K562 (cell line): ENCODE measurements around the gene TRIM47. TPM values are rescaled to one million over a fixed set of nuclear protein-coding genes. Genes with fewer than 3 reads are reported as not detected.
A peak's percentile ranks its signal among the peaks of the same experiment; 100 is the strongest.

Experiments
- ATAC-seq: fragments of 200-7000 bp; cut with Tn5 transposase; 3 replicates; pipeline ENCODE4 v1.9.1; 2020; ENCODE audit warnings: moderate library complexity
- BruUV-seq: library from RNA; stranded (reverse); fragments of 400-500 nt; replicated peaks from 2 replicates; lab custom pipeline; 2021; lab: Mats Ljungman, UMichigan
- CTCF ChIA-PET: fragments of 300-600 bp; formaldehyde crosslinking; extraction: SDS; loops from one replicate; lab custom pipeline; 2021; ENCODE audit warnings: low intra/inter-chr PET ratio; lab: Yijun Ruan, JAX
- POLR2A ChIA-PET: fragments of 300-600, 350-650 bp; sonication (Branson Sonifier 250); formaldehyde crosslinking; extraction: SDS; loops from one replicate; lab custom pipeline; 2021; ENCODE audit warnings: antibody characterized with exemption, inconsistent platforms; lab: Yijun Ruan, JAX
- DNase-seq, 4 experiments: peaks; one replicate each; pipeline versions ENCODE4 v3.0.0 to v3.0.0-alpha.2; 2011 to 2018; ENCODE audit warnings: low spot score in 3 of 4, mixed read lengths in 3 of 4; ENCODE audit errors: extremely low read depth in 1 of 4
- FAIRE-seq: peaks from 2 replicates; lab custom pipeline; 2011; peaks lifted over from hg19 to GRCh38; lab: Jason Lieb, UNC
- H2AFZ ChIP-seq: 2 replicates; pipeline ENCODE4 v1.6.0; 2011; ENCODE audit warnings: low read depth, low read length, control low read depth, inconsistent platforms
- H3K27ac ChIP-seq: fragments of 200-600 bp; 3 replicates; pipeline ENCODE4 v1.8.0; 2011; ENCODE audit warnings: low read depth, mild to moderate bottlenecking, control low read depth, inconsistent platforms, low read length, moderate library complexity, mixed read lengths; ENCODE audit errors: extremely low read depth
- H3K27me3 ChIP-seq, 2 experiments: fragments of 300-600 bp in 1 of 2; 2 replicates in 1 of 2; 3 replicates in 1 of 2; pipeline versions ENCODE4 v1.6.0 to v1.8.0; 2011; ENCODE audit warnings: inconsistent platforms in 2 of 2, low read length in 2 of 2, mild to moderate bottlenecking in 1 of 2, mixed read lengths in 1 of 2, moderate library complexity in 1 of 2; ENCODE audit not compliant: control insufficient read depth in 2 of 2, insufficient read depth in 2 of 2
- H3K36me3 ChIP-seq: fragments of 300-600 bp; 3 replicates; pipeline ENCODE4 v1.8.0; 2011; ENCODE audit warnings: mild to moderate bottlenecking, low read length, inconsistent platforms; ENCODE audit not compliant: control insufficient read depth, insufficient read depth
- H3K4me1 ChIP-seq, 2 experiments: fragments of 200-600 bp in 1 of 2; replicated peaks in 1 of 2; 2 replicates in 1 of 2; 3 replicates in 1 of 2; pipeline versions ENCODE4 v1.5.1 to v1.8.0; 2011; ENCODE audit warnings: inconsistent platforms in 2 of 2, low read length in 2 of 2, mild to moderate bottlenecking in 1 of 2, mixed read lengths in 1 of 2, moderate library complexity in 1 of 2; ENCODE audit not compliant: control insufficient read depth in 2 of 2, insufficient read depth in 2 of 2
- H3K4me2 ChIP-seq: 2 replicates; pipeline ENCODE4 v1.6.1; 2011; ENCODE audit warnings: low read length, control low read depth, inconsistent platforms, mixed read lengths; ENCODE audit not compliant: insufficient read depth
- H3K4me3 ChIP-seq: fragments of 200-600 bp; sonication (generic), shearing (Covaris generic); 2 replicates; pipeline ENCODE4 v1.5.1; 2016; ENCODE audit warnings: control low read depth, inconsistent platforms
- H3K79me2 ChIP-seq: fragments of 200-600 bp; 3 replicates; pipeline ENCODE4 v1.8.0; 2011; ENCODE audit warnings: low read length, inconsistent platforms; ENCODE audit not compliant: control insufficient read depth, insufficient read depth
- H3K9ac ChIP-seq, 2 experiments: 2 replicates each; pipeline versions ENCODE4 v1.6.0 to v1.6.1; 2011; ENCODE audit warnings: low read depth in 2 of 2, low read length in 2 of 2, control low read depth in 1 of 2, inconsistent platforms in 1 of 2, mild to moderate bottlenecking in 1 of 2, mixed read lengths in 1 of 2; ENCODE audit not compliant: insufficient read depth in 1 of 2
- H3K9me1 ChIP-seq: one replicate; pipeline ENCODE4 v1.6.0; 2011; ENCODE audit warnings: inconsistent platforms, mild to moderate bottlenecking, low read length, moderate library complexity; ENCODE audit not compliant: control insufficient read depth, insufficient read depth
- H3K9me3 ChIP-seq: replicated peaks from 2 replicates; pipeline ENCODE4 v1.5.1; 2011; ENCODE audit warnings: low read depth, low read length, inconsistent platforms; ENCODE audit not compliant: control insufficient read depth, insufficient read depth
- H4K20me1 ChIP-seq: replicated peaks from 2 replicates; pipeline ENCODE4 v1.6.1; 2011; ENCODE audit warnings: low read length, inconsistent platforms, mixed read lengths; ENCODE audit not compliant: control insufficient read depth, insufficient read depth
- ARID2 ChIP-seq: fragments of 450-650 bp; IDR thresholded peaks from 2 replicates; pipeline ENCODE4 v1.6.1; 2017; ENCODE audit warnings: antibody characterized with exemption, mild to moderate bottlenecking
- FIP1L1 ChIP-seq: fragments of 200-400 bp; formaldehyde crosslinking; IDR thresholded peaks from 2 replicates; pipeline ENCODE4 v1.6.1; 2018; ENCODE audit warnings: mild to moderate bottlenecking, low read depth, low read length; ENCODE audit not compliant: poor library complexity, severe bottlenecking
- FOXJ3 ChIP-seq: sonication (generic); formaldehyde crosslinking; IDR thresholded peaks from 2 replicates; pipeline ENCODE4 v1.4.0; 2020; ENCODE audit warnings: mild to moderate bottlenecking, missing genetic modification reagents
- HCFC1 ChIP-seq: IDR thresholded peaks from 2 replicates; pipeline ENCODE4 v1.6.1; 2012; ENCODE audit warnings: low read depth, low read length, improper control_type of control experiment
- HEY1 ChIP-seq: fragments of 250-450 bp; sonication (Bioruptor Pico); IDR thresholded peaks from 2 replicates; pipeline ENCODE4 v1.5.0; 2020; ENCODE audit warnings: mild to moderate bottlenecking, moderate library complexity, borderline replicate concordance
- HMG20A ChIP-seq: fragments of 450-650 bp; formaldehyde crosslinking; conservative IDR thresholded peaks from 2 replicates; pipeline ENCODE4 v1.4.0; 2020; ENCODE audit warnings: mild to moderate bottlenecking, mixed read lengths
- HNRNPL ChIP-seq: fragments of 200-400 bp; formaldehyde crosslinking; IDR thresholded peaks from 2 replicates; pipeline ENCODE4 v1.6.1; 2017; ENCODE audit warnings: low read depth, mild to moderate bottlenecking, low read length
- RAD21 ChIP-seq, 2 experiments: fragments of 250-450 bp in 1 of 2; fragments of 450-650 bp in 1 of 2; sonication (Bioruptor Pico) in 1 of 2; formaldehyde crosslinking in 1 of 2; IDR thresholded peaks in 1 of 2; conservative IDR thresholded peaks in 1 of 2; 2 replicates each; pipeline versions ENCODE4 v1.4.0 to v1.8.0; 2020 to 2022; ENCODE audit warnings: mild to moderate bottlenecking in 2 of 2, moderate library complexity in 1 of 2
- RB1 ChIP-seq: fragments of 450-650 bp; IDR thresholded peaks from 2 replicates; pipeline ENCODE4 v1.6.1; 2017; ENCODE audit warnings: low read depth, mild to moderate bottlenecking
- SMC3 ChIP-seq: conservative IDR thresholded peaks from 2 replicates; pipeline ENCODE4 v1.6.1; 2011; ENCODE audit warnings: low read depth, low read length, improper control_type of control experiment; ENCODE audit not compliant: insufficient read depth
- SPI1 ChIP-seq: IDR thresholded peaks from 2 replicates; pipeline ENCODE4 v1.6.1; 2011; ENCODE audit warnings: low read depth, low read length, control low read depth, borderline replicate concordance
- YBX1 ChIP-seq: fragments of 450-650 bp; IDR thresholded peaks from 2 replicates; pipeline ENCODE4 v1.7.1; 2016; ENCODE audit warnings: mild to moderate bottlenecking
- ZNF3 ChIP-seq: fragments of 250-450 bp; sonication (Bioruptor Pico); IDR thresholded peaks from 2 replicates; pipeline ENCODE4 v1.5.0; 2021; ENCODE audit warnings: mild to moderate bottlenecking, moderate library complexity
- ZNF408 ChIP-seq: fragments of 250-450 bp; sonication (Bioruptor Pico); IDR thresholded peaks from 2 replicates; pipeline ENCODE4 v1.4.0; 2020; ENCODE audit warnings: low read depth, mild to moderate bottlenecking, moderate library complexity
- WGBS: fragments of 100-300 bp; shearing (Covaris generic); methylation state at CpG from one replicate; pipeline ENCODE4 v1.1.6; 2016; ENCODE audit warnings: low coverage, mixed read lengths; ENCODE audit not compliant: insufficient coverage; ENCODE audit errors: missing lambda C conversion rate; 5-methylcytosine and 5-hydroxymethylcytosine counted together
- in situ Hi-C: fragments of 300-500 bp; cut with MboI; formaldehyde crosslinking; loops from 4 replicates; pipeline ENCODE4 v1.15.0; 2018; ENCODE audit warnings: inconsistent platforms, mixed read lengths
- intact Hi-C: fragments of 100-400 bp; cut with micrococcal nuclease; formaldehyde crosslinking; loops from 2 replicates; pipeline ENCODE4 v1.14.2; 2022
- polyA plus RNA-seq, 8 experiments: library from polyadenylated mRNA; depleted of rRNA in 4 of 8; stranded (reverse) in 5 of 8; unstranded in 3 of 8; fragments of >200 nt; fragmentation: Nextera tagmentation in 2 of 8; fragmentation: Illumina TruSeq in 1 of 8; extraction: Ambion mirVana in 2 of 8; extraction: Trizol in 1 of 8; gene quantifications; 2 replicates each; pipeline versions ENCODE4 v1.2.1 to v1.2.3, GENCODE V29; 2011 to 2014; ENCODE audit warnings: inconsistent platforms in 1 of 8, missing spikeins in 1 of 8
- total RNA-seq, 7 experiments: library from RNA; depleted of rRNA in 6 of 7; stranded (reverse); fragments of >200 nt in 6 of 7; fragmentation: Illumina TruSeq in 2 of 7; extraction: Trizol in 2 of 7; gene quantifications; 2 replicates each; pipeline versions ENCODE4 v1.2.1 to v1.2.3, GENCODE V29; 2011 to 2021; ENCODE audit warnings: low replicate concordance in 1 of 7
- TF ChIP-seq, protein P1 (sequence below): sonication (generic); formaldehyde crosslinking; IDR thresholded peaks from 2 replicates; pipeline ENCODE4 v1.9.0; 2022; ENCODE audit warnings: mild to moderate bottlenecking, missing genetic modification reagents
- TF ChIP-seq, protein P2 (sequence below): sonication (generic); formaldehyde crosslinking; IDR thresholded peaks from 2 replicates; pipeline ENCODE4 v1.8.0; 2023; ENCODE audit warnings: mild to moderate bottlenecking, missing genetic modification reagents

TRIM47 gene
- total and polyA plus RNA-seq, 9 of the 15 experiments (the other 6 are each of a cell fraction or from before 2014, with no cell fraction given), result 0.56 to 6.1 (median 3.2) TPM

DNA sequence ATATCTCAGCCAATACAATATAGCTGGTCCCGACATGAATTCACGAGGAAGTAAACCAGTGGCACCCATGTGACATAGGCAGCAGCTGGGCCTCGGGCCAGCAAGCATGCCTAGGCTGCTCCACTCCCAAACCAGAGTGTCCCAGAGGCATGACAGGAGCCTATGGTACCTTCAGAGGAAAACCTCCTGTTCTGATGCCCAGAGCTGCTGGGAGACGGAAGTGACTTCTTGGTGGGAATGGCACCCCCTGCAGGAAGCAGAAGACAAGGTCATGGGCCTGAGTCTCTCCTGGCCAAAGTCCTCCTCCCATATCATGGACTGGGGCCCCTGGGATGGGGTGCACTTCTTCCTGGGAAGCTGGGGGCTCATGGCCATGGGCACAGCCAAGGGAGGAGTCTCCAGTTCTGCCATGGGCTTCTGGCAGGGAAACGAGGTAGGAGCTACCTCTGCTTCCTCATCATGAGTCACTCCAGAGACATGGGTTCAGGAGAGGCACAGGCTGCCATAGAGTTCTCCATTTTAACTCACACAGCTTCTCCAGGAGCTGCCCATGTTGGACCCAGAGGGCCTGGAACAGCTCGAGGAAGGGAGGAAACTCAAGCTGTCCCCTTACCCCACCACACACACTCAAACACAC, 49.0 kb upstream of the TRIM47 start:
- ChIA-PET POLR2A (interaction anchor here (0.7 to 1.5 kb wide), 8 partner anchors 10 to 153 kb away, joined by 3 to 6 read pairs (median 4); partner anchors contain the start of genes MRPL38 and SRP68), CTCF (interaction anchor here (0.6 kb wide), 1 partner anchor 275 kb away, joined by 3 read pairs; no protein-coding TSS in a partner anchor)
- peak; percentile 92 for FAIRE-seq
- no peaks in the 10 kb centered on the region for H3K79me2 ChIP-seq
- H3K27me3 ChIP-seq, result no peaks in the 10 kb centered on the region
- no peak overlapping the region for H3K9ac ChIP-seq
- H3K36me3 ChIP-seq, result peaks cover 5% of the 10 kb centered on the region; the same call in 1 of the 3 replicates
- no peak overlapping the region for H3K4me2 ChIP-seq
- no peak overlapping the region for H3K27ac ChIP-seq
- ATAC-seq, result peak; percentile 95
- intact Hi-C loops (no loop called here), in situ Hi-C loops (no loop called here)
- peak; percentile 68 to 81 (median 72) for DNase-seq
- H2AFZ ChIP-seq, result peak overlapping the region; percentile 51; the same call in 1 of the 2 replicates
- 56% methylated on average over 5 of the region's 6 CpGs for WGBS
- BruUV-seq, result no TSS peak
- no peak overlapping the region for H3K4me3 ChIP-seq
- H4K20me1 ChIP-seq, result no peaks in the 10 kb centered on the region
- H3K9me1 ChIP-seq, result peaks cover 5% of the 10 kb centered on the region
- H3K4me1 ChIP-seq, result peaks cover 0 to 16% of the 10 kb centered on the region in 2 experiments; a peak in 2 of 5 replicates
- no peaks in the 10 kb centered on the region for H3K9me3 ChIP-seq
- TF ChIP-seq RAD21 (CRISPR knock-in tag; conservative IDR thresholded peaks at IDR 0.05 in 1 of 2, IDR thresholded peaks at IDR 0.05 in 1 of 2), result peak in 1 of 2 experiments; percentile 50; a peak in 2 of 4 replicates
- no peak for TF ChIP-seq RB1
- peak; percentile 36; the same call in 1 of the 2 replicates for TF ChIP-seq SMC3
- TF ChIP-seq, protein P1, sequence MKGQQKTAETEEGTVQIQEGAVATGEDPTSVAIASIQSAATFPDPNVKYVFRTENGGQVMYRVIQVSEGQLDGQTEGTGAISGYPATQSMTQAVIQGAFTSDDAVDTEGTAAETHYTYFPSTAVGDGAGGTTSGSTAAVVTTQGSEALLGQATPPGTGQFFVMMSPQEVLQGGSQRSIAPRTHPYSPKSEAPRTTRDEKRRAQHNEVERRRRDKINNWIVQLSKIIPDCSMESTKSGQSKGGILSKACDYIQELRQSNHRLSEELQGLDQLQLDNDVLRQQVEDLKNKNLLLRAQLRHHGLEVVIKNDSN (CRISPR knock-in tag), result no peak
- no peak for TF ChIP-seq HCFC1
- TF ChIP-seq SPI1, result 0 out of 2 replicates have a peak, but pooled peaks have one; percentile 6
- no peak for TF ChIP-seq ZNF408 (CRISPR knock-in tag)
- TF ChIP-seq ARID2, result no peak
- TF ChIP-seq HMG20A (CRISPR knock-in tag), result no peak
- no peak for TF ChIP-seq YBX1
- TF ChIP-seq FIP1L1, result no peak
- TF ChIP-seq ZNF3, result no peak
- no peak for TF ChIP-seq FOXJ3
- TF ChIP-seq HNRNPL, result no peak
- no peak for TF ChIP-seq HEY1
- TF ChIP-seq, protein P2, sequence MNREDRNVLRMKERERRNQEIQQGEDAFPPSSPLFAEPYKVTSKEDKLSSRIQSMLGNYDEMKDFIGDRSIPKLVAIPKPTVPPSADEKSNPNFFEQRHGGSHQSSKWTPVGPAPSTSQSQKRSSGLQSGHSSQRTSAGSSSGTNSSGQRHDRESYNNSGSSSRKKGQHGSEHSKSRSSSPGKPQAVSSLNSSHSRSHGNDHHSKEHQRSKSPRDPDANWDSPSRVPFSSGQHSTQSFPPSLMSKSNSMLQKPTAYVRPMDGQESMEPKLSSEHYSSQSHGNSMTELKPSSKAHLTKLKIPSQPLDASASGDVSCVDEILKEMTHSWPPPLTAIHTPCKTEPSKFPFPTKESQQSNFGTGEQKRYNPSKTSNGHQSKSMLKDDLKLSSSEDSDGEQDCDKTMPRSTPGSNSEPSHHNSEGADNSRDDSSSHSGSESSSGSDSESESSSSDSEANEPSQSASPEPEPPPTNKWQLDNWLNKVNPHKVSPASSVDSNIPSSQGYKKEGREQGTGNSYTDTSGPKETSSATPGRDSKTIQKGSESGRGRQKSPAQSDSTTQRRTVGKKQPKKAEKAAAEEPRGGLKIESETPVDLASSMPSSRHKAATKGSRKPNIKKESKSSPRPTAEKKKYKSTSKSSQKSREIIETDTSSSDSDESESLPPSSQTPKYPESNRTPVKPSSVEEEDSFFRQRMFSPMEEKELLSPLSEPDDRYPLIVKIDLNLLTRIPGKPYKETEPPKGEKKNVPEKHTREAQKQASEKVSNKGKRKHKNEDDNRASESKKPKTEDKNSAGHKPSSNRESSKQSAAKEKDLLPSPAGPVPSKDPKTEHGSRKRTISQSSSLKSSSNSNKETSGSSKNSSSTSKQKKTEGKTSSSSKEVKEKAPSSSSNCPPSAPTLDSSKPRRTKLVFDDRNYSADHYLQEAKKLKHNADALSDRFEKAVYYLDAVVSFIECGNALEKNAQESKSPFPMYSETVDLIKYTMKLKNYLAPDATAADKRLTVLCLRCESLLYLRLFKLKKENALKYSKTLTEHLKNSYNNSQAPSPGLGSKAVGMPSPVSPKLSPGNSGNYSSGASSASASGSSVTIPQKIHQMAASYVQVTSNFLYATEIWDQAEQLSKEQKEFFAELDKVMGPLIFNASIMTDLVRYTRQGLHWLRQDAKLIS (CRISPR knock-in tag), result no peak
